PFSK-1 (cell line): ENCODE measurements around the gene NTN3.

Experiments used
- POLR2AphosphoS5 ChIP-seq: IDR thresholded peaks from 2 replicates; pipeline ENCODE4 v1.6.1; 2012; ENCODE audit warnings: low read depth, mild to moderate bottlenecking, control low read depth, low read length, moderate library complexity
- SIN3A ChIP-seq: IDR thresholded peaks from 2 replicates; pipeline ENCODE4 v1.6.1; 2012; ENCODE audit warnings: mild to moderate bottlenecking, low read length, moderate library complexity, borderline replicate concordance; ENCODE audit not compliant: insufficient read depth
- TAF1 ChIP-seq: IDR thresholded peaks from 2 replicates; pipeline ENCODE4 v1.6.1; 2012; ENCODE audit warnings: low read length, control low read depth, borderline replicate concordance; ENCODE audit not compliant: insufficient read depth
- TF ChIP-seq, protein P1 (sequence below), 2 experiments: IDR thresholded peaks; 2 replicates each; pipeline versions ENCODE4 v1.6.1 to v1.8.0; 2011 to 2012; ENCODE audit warnings: low read depth in 2 of 2, low read length in 2 of 2, control low read depth in 1 of 2, inconsistent platforms in 1 of 2, mild to moderate bottlenecking in 1 of 2, moderate library complexity in 1 of 2; ENCODE audit not compliant: insufficient read depth in 1 of 2

DNA sequence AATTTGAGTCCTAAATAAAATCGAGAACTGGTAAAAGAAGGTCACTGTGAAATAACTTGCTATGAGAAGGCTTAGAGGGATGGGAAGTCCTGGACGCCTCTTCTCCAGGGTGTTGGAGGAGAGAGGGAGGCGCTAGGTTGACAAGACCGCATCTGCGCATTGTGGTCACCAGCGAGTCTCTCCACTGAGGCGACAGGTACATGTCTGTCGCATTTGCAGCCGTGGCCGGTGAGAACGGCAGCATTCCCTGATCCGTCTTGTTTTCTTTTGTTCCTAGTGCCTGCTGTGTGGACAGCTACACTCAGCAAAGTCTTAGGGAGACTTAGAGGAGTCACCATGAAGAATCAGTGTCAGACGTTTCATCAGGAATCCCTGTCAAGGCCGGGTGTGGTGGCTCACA is 34.6 kb downstream of the NTN3 start:
- no peak for TF ChIP-seq POLR2AphosphoS5
- no peak for TF ChIP-seq TAF1
- TF ChIP-seq, protein P1, sequence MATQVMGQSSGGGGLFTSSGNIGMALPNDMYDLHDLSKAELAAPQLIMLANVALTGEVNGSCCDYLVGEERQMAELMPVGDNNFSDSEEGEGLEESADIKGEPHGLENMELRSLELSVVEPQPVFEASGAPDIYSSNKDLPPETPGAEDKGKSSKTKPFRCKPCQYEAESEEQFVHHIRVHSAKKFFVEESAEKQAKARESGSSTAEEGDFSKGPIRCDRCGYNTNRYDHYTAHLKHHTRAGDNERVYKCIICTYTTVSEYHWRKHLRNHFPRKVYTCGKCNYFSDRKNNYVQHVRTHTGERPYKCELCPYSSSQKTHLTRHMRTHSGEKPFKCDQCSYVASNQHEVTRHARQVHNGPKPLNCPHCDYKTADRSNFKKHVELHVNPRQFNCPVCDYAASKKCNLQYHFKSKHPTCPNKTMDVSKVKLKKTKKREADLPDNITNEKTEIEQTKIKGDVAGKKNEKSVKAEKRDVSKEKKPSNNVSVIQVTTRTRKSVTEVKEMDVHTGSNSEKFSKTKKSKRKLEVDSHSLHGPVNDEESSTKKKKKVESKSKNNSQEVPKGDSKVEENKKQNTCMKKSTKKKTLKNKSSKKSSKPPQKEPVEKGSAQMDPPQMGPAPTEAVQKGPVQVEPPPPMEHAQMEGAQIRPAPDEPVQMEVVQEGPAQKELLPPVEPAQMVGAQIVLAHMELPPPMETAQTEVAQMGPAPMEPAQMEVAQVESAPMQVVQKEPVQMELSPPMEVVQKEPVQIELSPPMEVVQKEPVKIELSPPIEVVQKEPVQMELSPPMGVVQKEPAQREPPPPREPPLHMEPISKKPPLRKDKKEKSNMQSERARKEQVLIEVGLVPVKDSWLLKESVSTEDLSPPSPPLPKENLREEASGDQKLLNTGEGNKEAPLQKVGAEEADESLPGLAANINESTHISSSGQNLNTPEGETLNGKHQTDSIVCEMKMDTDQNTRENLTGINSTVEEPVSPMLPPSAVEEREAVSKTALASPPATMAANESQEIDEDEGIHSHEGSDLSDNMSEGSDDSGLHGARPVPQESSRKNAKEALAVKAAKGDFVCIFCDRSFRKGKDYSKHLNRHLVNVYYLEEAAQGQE (IDR thresholded peaks at IDR 0.05; ENCODE audit: insufficient read depth in 1 of 2, low read depth in 2 of 2, low read length in 2 of 2), result no peak
- no peak for TF ChIP-seq SIN3A
